HPDE6-E6E7 (cell line): Measurements from ENCODE around the gene MYO9B.

Experiments used
- DNase-seq: peaks from one replicate; pipeline ENCODE4 v3.0.0; 2011; ENCODE audit warnings: missing footprints; ENCODE audit errors: extremely low spot score

Gene MYO9B

DNA sequence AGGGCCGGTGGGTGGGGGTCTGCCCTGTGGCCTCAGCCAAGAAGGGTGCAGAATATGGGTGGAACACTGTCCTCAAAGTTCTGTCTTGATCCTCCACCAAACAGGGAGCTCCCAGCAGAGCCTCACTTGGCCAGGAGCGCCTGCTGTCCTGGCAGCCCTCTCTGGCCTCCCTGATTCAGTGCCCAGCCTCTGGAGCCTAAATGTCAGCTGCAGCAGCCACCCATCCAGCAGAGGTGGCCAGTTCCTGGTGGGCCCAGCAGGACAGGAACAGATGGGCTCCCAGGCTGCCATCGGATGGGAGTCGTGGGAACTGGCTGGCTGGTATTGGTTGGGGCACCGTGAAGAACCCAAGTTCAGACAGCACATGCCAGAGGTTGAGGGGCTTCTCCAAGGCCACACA, 137.8 kb downstream of the MYO9B start:
- DNase-seq, result no peak

GRCh38 chr19:17214508-17215126, 139.0 kb downstream of the MYO9B start:
- no peak for DNase-seq

- peak; percentile 87 for DNase-seq
Observed at GRCh38 chr19:17215127-17215971, 139.8 kb downstream of the MYO9B start, which contains the start of gene USE1. USE1 (plus strand) TSS chr19:17215357; CDS start chr19:17215406, 49 bp downstream.

GRCh38 chr19:17216058-17216670, 140.6 kb downstream of the MYO9B start:
- no peak for DNase-seq

- DNase-seq, result no peak
Observed at GRCh38 chr19:17219286-17219685, 143.7 kb downstream of the MYO9B start.

DNA sequence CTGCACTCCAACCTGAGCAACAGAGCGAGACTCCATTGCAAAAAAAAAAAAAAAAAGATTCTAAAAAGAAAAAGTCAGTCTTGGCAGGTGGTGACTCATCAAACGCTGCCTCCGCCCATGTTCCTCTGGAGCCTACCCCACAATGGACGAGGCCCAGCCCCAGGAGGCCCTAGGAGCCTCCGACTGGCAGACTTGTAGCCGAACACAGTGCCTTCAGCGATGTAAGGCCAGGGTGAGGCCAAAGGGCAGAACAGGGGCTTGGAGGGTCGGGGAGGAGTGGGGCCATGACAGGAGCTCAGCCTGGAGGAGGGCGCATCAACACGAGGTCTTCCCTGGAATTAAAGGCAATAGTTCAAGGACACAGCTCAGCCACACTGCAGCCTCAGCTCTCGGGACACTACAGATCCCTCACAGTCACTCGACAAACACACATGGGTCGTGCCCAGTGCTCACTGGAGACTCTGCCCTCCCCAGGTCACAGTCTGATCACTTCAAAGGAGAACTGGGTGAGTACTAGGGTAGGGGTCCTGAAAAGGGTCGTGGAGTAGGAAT, 144.7 kb downstream of the MYO9B start:
- peak; percentile 43 for DNase-seq

DNA sequence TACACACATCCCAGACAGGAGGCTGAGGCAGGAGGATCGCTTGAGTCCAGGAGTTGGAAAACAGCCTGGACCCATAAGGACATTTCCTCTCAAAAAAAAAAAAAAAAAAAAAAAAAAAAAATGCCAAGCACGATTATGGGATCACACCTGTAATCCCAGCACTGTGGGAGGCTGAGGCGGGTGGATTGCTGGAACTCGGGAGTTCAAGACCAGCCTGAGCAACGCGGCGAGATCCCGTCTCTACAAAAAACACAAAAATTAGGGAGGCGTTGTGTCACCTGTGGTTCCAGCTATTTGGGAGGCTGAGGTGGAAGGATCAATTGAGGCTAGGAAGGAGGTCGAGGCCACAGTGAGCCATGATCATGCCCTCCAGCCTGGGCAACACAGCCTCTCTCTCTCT, 149.5 kb downstream of the MYO9B start:
- DNase-seq, result no peak

GRCh38 chr19:17226002-17226933, 150.7 kb downstream of the MYO9B start, which contains the start of gene OCEL1:
OCEL1 (plus strand) TSS chr19:17226226; CDS start chr19:17226248, 22 bp downstream.
- peak; percentile 92 for DNase-seq

DNA sequence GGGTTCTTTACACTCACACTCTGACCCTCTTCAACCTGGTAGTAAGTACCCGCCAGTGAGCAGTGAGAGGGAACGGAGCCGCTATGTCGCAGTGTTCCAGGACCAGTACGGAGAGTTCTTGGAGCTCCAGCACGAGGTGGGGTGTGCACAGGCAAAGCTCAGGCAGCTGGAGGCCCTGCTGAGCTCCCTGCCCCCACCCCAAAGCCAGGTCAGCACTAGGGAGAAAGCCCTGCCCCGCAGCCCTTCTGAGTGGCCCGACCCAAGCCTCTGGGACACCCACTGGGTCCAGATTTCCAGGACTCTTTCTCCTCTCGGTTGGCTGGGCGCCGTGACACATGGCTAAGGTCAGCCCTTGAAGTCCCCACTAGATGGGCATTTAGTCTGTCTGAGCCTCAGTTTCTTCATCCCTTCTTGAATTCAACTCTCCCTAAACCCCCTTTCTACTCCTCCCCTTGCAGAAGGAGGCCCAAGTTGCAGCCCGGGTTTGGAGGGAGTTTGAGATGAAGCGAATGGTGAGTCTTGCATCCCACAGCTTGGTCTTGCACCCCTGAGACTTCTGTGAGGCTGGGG, 152.3 kb downstream of the MYO9B start:
- no peak for DNase-seq

GRCh38 chr19:17229890-17230289, 154.3 kb downstream of the MYO9B start:
- DNase-seq, result no peak

DNA sequence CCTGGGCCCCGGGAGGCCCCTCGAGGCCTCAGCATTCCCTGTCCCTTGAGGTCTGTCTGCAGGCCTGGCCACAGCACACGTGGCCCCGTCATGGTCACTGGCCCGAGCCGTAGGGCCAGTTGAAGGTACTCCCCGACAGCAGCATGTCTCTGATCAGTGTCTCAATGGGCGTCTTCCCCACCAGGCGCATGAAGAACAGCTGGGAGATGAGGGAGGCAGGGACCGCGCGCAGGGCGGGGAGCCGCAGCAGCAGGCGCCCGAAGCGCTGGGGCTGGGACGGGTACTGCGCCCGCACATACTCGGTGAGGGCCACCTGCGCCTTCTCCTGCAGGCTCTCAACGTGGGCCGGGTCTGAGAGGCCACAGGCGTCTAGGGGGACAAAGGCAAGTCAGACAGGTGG, 156.7 kb downstream of the MYO9B start:
- no peak for DNase-seq

DNA sequence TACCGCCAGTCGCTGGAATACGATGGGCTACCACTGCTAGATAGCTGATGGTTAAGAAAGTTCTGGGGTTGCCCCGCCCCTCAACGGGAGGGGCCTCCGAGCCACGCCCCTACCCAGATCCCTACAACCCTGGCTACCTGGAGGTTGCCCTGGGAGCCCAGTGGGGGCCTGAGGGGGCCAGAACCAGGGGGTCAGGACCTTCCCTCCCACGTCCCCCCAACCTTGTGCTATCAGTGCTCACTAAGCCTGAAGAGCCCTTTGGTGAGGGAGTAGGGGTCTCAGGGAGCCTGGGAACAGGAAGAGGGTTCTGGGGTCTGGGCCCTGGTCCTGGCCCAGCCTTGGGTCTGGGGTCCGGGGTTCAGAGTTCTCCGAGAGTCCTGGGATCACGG, 159.3 kb downstream of the MYO9B start:
- peak; percentile 53 for DNase-seq

DNA sequence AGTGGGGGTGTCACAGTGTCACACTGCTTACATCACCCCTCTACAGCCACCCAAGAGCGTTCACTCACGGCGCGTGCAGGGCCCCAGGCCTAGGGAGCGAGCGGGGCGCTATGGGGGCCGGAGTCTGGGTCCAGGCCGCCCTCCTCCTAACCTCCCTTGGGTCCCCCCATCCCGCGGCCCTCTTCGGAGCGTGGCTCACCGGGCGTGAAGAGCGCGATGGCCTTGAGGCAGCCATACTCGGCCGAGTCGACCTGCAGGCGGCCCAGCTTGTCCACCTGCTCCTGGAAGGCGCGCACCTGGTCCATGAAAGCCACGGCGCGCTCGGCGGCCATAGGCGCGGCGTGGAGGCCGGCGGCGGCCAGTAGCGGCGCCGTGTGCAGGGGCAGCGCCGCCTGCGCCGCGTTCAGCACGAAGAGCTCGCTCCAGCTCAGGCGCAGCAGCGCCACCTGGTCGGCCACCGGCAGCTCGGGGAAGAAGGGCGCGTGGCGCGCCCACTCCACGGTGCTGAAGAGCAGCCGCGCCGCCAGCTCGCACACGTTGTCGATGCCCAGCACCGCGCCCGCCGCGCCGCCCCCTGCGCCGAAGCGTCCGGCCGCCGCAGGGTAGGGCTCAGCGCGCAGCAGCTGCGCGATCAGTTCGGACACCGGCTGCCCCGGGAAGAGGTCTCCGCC, 159.9 kb downstream of the MYO9B start:
- peak; percentile 49 for DNase-seq

- no peak for DNase-seq
Observed at GRCh38 chr19:17235971-17236777, 160.6 kb downstream of the MYO9B start.

GRCh38 chr19:17236811-17237543, 161.4 kb downstream of the MYO9B start:
- DNase-seq, result no peak

DNA sequence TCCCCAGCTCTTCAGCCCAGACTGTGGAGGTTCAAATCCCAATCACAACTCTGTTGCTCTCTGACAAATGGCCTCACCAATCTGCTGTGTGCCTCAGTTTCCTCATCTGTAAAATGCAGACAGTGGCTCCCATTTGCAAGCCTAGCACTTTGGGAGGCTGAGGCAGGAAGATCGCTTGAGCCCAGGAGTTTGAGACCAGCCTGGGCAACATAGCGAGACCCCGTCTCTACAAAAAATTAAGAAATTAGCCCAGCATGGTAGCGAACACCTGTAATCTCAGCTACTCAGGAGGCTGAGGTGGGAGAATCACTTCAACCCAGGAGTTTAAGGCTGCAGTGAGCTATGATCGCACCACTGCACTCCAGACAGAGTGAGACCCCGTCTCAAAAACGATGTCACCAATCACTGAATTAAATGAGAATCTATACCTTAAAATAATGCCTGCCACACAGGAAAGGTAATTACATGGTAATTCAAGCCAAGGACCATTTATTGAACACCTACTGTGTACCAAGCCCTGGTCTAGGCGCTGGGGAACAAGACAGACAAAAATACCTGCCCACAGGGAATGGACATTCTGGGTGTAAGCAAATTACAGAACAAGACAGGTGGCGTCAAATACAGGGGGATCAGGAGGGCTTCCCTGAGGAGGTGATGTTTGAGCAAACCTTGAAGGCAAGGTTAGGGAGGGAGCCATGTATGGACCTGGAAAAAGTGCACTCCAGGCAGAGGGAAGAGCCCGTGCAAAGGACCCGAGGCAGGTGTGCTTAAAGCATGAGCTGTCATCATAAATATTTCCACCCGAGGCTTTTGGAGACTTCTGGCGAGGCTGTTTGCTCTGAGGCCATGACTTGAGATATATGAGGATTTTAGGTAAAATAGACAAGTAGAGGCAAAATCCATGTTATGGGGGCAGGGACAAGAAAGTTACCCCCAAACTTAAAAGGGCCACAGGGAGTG, 162.4 kb downstream of the MYO9B start:
- no peak for DNase-seq

GRCh38 chr19:17240062-17240752, 164.6 kb downstream of the MYO9B start:
- no peak for DNase-seq
